Uterus (tissue), 4 donors: ENCODE data around the gene PRDX1. TPM values are rescaled to one million over a fixed set of nuclear protein-coding genes. Genes with fewer than 3 reads are reported as not detected.

Source experiments
- DNase-seq, 2 donors: peaks; one replicate each; pipeline ENCODE4 v3.0.0-alpha.2; 2019 to 2020
- H3K27ac ChIP-seq, 2 donors: fragments of 200-600 bp; sonication (generic); 1 replicate in 1 of 2; 2 replicates in 1 of 2; pipeline ENCODE4 v1.5.1; 2016 to 2018
- H3K27me3 ChIP-seq, 2 donors: fragments of 200-600 bp; sonication (generic); one replicate each; pipeline ENCODE4 v1.5.1; 2018 to 2019; ENCODE audit warnings: control low read depth in 1 of 2
- H3K36me3 ChIP-seq, 2 donors: fragments of 200-600 bp; sonication (generic); one replicate each; pipeline ENCODE4 v1.5.1; 2019; ENCODE audit warnings: control low read depth in 1 of 2
- H3K4me1 ChIP-seq, 2 donors: fragments of 200-600 bp; sonication (generic); one replicate each; pipeline ENCODE4 v1.5.1; 2018 to 2019; ENCODE audit warnings: control low read depth in 1 of 2
- H3K4me3 ChIP-seq, 2 donors: fragments of 200-600 bp; sonication (generic); 1 replicate in 1 of 2; 2 replicates in 1 of 2; pipeline ENCODE4 v1.5.1; 2018 to 2019; ENCODE audit warnings: mild to moderate bottlenecking in 1 of 2
- H3K9me3 ChIP-seq, 2 donors: fragments of 200-600 bp; sonication (generic); one replicate each; pipeline ENCODE4 v1.5.1; 2019; ENCODE audit warnings: control low read depth in 1 of 2
- CTCF ChIP-seq, 4 experiments: fragments of 200-600 bp in 2 of 4; fragments of 450-650 bp in 2 of 4; sonication (generic) in 2 of 4; IDR thresholded peaks; one replicate each; pipeline ENCODE4 v1.5.1; 2016 to 2019; ENCODE audit warnings: antibody characterized with exemption in 4 of 4, mild to moderate bottlenecking in 2 of 4, moderate library complexity in 1 of 4
- POLR2A ChIP-seq, 2 donors: fragments of 450-650 bp; IDR thresholded peaks; one replicate each; pipeline ENCODE4 v1.6.1; 2016; ENCODE audit warnings: antibody characterized with exemption in 2 of 2, mild to moderate bottlenecking in 1 of 2, moderate library complexity in 1 of 2
- intact Hi-C: fragments of 100-400 bp; cut with DNase I; formaldehyde crosslinking; loops from one replicate; pipeline ENCODE4 v1.15.1; 2023; ENCODE audit warnings: low total_unique reads
- total RNA-seq, 4 donors: library from RNA; depleted of rRNA in 3 of 4; stranded (reverse); fragments of >200 nt in 3 of 4; gene quantifications; one replicate each; pipeline versions ENCODE4 v1.1.0 to v1.2.4, GENCODE V29; 2014 to 2023
- donor health status: DM: yes; HTN: yes; CAD: no.

Gene PRDX1
- total RNA-seq, 4 donors from 2014 or later, result 189 to 253 (median 202) TPM

- no peaks in the 10 kb centered on the region for H3K4me1 ChIP-seq
- DNase-seq, result no peak
- no peak overlapping the region for H3K4me3 ChIP-seq
- H3K9me3 ChIP-seq, result no peaks in the 10 kb centered on the region
- no peaks in the 10 kb centered on the region for H3K36me3 ChIP-seq
- H3K27ac ChIP-seq, result peak overlapping the region in 1 of 2 donors; percentile 30
- TF ChIP-seq CTCF (IDR thresholded peaks at IDR 0.05) (no peak), POLR2A (IDR thresholded peaks at IDR 0.05) (no peak)
- intact Hi-C loops, result loop anchor here (10.0 kb wide), 1 partner anchor 622 kb away; the partner anchor contains the start of genes P3R3URF and TSPAN1
- H3K27me3 ChIP-seq, result no peaks in the 10 kb centered on the region
Measured at GRCh38 chr1:45552331-45552730, 30.6 kb upstream of the PRDX1 start.

- H3K4me1 ChIP-seq, result no peaks in the 10 kb centered on the region
- TF ChIP-seq CTCF (IDR thresholded peaks at IDR 0.05) (no peak), POLR2A (IDR thresholded peaks at IDR 0.05) (no peak)
- H3K36me3 ChIP-seq, result no peaks in the 10 kb centered on the region
- no peak for DNase-seq
- no peaks in the 10 kb centered on the region for H3K9me3 ChIP-seq
- intact Hi-C loops, result loop anchor here (10.0 kb wide), 1 partner anchor 623 kb away; the partner anchor contains the start of genes P3R3URF and TSPAN1
- H3K4me3 ChIP-seq, result peak overlapping the region; percentile 54 to 81
- no peaks in the 10 kb centered on the region for H3K27me3 ChIP-seq
- peak overlapping the region; percentile 81 to 93 for H3K27ac ChIP-seq
Measured at GRCh38 chr1:45551684-45552083, 30.0 kb upstream of the PRDX1 start.

GRCh38 chr1:45550401-45551351 lies 29.0 kb upstream of the PRDX1 start, which contains the start of gene AKR1A1:
TSS of gene AKR1A1 (plus strand) at chr1:45550826. CDS start at chr1:45561795, 10,969 bp downstream.
- H3K27ac ChIP-seq, result peak within 1 kb of the TSS; percentile 81 to 93
- no peaks in the 10 kb centered on the region for H3K27me3 ChIP-seq
- H3K4me3 ChIP-seq, result peak within 1 kb of the TSS; percentile 54 to 81
- intact Hi-C loops, result loop anchor here (10.0 kb wide), 1 partner anchor 624 kb away; the partner anchor contains the start of genes P3R3URF and TSPAN1
- H3K36me3 ChIP-seq, result no peaks in the 10 kb centered on the region
- H3K4me1 ChIP-seq, result no peaks in the 10 kb centered on the region
- peak; percentile 81 to 85 for DNase-seq
- H3K9me3 ChIP-seq, result no peaks in the 10 kb centered on the region
- TF ChIP-seq CTCF (IDR thresholded peaks at IDR 0.05) (peak in 1 of 4 experiments; percentile 19), POLR2A (IDR thresholded peaks at IDR 0.05) (peak; percentile 29 to 60)

- Histone ChIP-seq H3K9me3 (no peaks in the 10 kb centered on the region), H3K4me1 (no peaks in the 10 kb centered on the region), H3K27me3 (no peaks in the 10 kb centered on the region), H3K27ac (no peak overlapping the region), H3K4me3 (no peak overlapping the region), H3K36me3 (no peaks in the 10 kb centered on the region)
- TF ChIP-seq POLR2A (IDR thresholded peaks at IDR 0.05), result no peak
- no peak for TF ChIP-seq CTCF (IDR thresholded peaks at IDR 0.05)
- intact Hi-C loops, result no loop called here
- no peak for DNase-seq
Measured at GRCh38 chr1:45545553-45546310, 24.0 kb upstream of the PRDX1 start.
